Measurements from ENCODE around the gene MPP7. TPM values are rescaled to one million over a fixed set of nuclear protein-coding genes. Genes with fewer than 3 reads are reported as not detected.

MPP7 gene
- total RNA-seq, 4 donors from 2014 or later: 3.8 to 10.7 (median 6.4) TPM

GRCh38 chr10:28302012-28302637 lies 739 bp downstream of the MPP7 start:
- Histone ChIP-seq H3K27ac (peak overlapping the region; percentile 81 to 95 (median 91)), H3K4me3 (peak overlapping the region; percentile 71 to 87 (median 82)), H3K36me3 (no peaks in the 10 kb centered on the region), H3K9me3 (no peaks in the 10 kb centered on the region), H3K4me1 (peaks cover 16 to 23% of the 10 kb centered on the region in 2 donors), H3K27me3 (no peaks in the 10 kb centered on the region)
- DNase-seq (peak in 1 of 2 donors; percentile 28), ATAC-seq (peak; percentile 9 to 22)
- TF ChIP-seq POLR2A (IDR thresholded peaks at IDR 0.05) (no peak), CTCF (IDR thresholded peaks at IDR 0.05 in 4 of 5, conservative IDR thresholded peaks at IDR 0.05 in 1 of 5) (no peak)
- intact Hi-C loops (cut with DNase I; ENCODE audit: low total_unique reads): loop anchor here (1.0 to 2.0 kb wide), 2 partner anchors 51 to 79 kb away; no protein-coding TSS in a partner anchor
- in situ Hi-C loops (cut with MboI; ENCODE audit: low sequenced_read_pairs in 4 of 4): loop anchor here in 1 of 4 donors (10.0 kb wide), 1 partner anchor 83 kb away; no protein-coding TSS in a partner anchor

GRCh38 chr10:28300027-28300426 lies 2.8 kb downstream of the MPP7 start:
- no peak overlapping the region for H3K27ac ChIP-seq
- ATAC-seq (no peak), DNase-seq (no peak)
- no peaks in the 10 kb centered on the region for H3K9me3 ChIP-seq
- no peak for TF ChIP-seq POLR2A (IDR thresholded peaks at IDR 0.05)
- no peak for TF ChIP-seq CTCF (IDR thresholded peaks at IDR 0.05 in 4 of 5, conservative IDR thresholded peaks at IDR 0.05 in 1 of 5)
- in situ Hi-C loops (cut with MboI; ENCODE audit: low sequenced_read_pairs in 4 of 4) (loop anchor here in 1 of 4 donors (10.0 kb wide), 1 partner anchor 85 kb away; no protein-coding TSS in a partner anchor), intact Hi-C loops (cut with DNase I; ENCODE audit: low total_unique reads) (no loop called here)
- peaks cover 26 to 35% of the 10 kb centered on the region in 2 donors for H3K4me1 ChIP-seq
- H3K27me3 ChIP-seq: no peaks in the 10 kb centered on the region
- H3K4me3 ChIP-seq: no peak overlapping the region
- no peaks in the 10 kb centered on the region for H3K36me3 ChIP-seq

- intact Hi-C loops (cut with DNase I; ENCODE audit: low total_unique reads): no loop called here
- peaks cover 20 to 36% of the 10 kb centered on the region in 2 donors for H3K4me1 ChIP-seq
- H3K27me3 ChIP-seq: no peaks in the 10 kb centered on the region
- DNase-seq (no peak), ATAC-seq (no peak)
- TF ChIP-seq CTCF (IDR thresholded peaks at IDR 0.05 in 4 of 5, conservative IDR thresholded peaks at IDR 0.05 in 1 of 5) (no peak), POLR2A (IDR thresholded peaks at IDR 0.05) (no peak)
- H3K9me3 ChIP-seq: no peaks in the 10 kb centered on the region
- H3K36me3 ChIP-seq: no peaks in the 10 kb centered on the region
- no peak overlapping the region for H3K4me3 ChIP-seq
- in situ Hi-C loops (cut with MboI; ENCODE audit: low sequenced_read_pairs in 4 of 4): no loop called here
- no peak overlapping the region for H3K27ac ChIP-seq
These were observed 3.9 kb downstream of the MPP7 start for GRCh38 chr10:28298951-28299350.

- in situ Hi-C loops (cut with MboI; ENCODE audit: low sequenced_read_pairs in 4 of 4): no loop called here
- no peak for ATAC-seq
- Histone ChIP-seq H3K36me3 (no peaks in the 10 kb centered on the region), H3K27me3 (no peaks in the 10 kb centered on the region), H3K4me1 (peaks cover 3 to 30% of the 10 kb centered on the region in 2 donors), H3K9me3 (no peaks in the 10 kb centered on the region), H3K4me3 (no peak overlapping the region), H3K27ac (peak overlapping the region in 1 of 4 donors; percentile 6)
- DNase-seq: no peak
- TF ChIP-seq CTCF (IDR thresholded peaks at IDR 0.05 in 4 of 5, conservative IDR thresholded peaks at IDR 0.05 in 1 of 5) (no peak), POLR2A (IDR thresholded peaks at IDR 0.05) (no peak)
- intact Hi-C loops (cut with DNase I; ENCODE audit: low total_unique reads): no loop called here
These were observed 6.8 kb downstream of the MPP7 start for GRCh38 chr10:28296023-28296422.

All from gastrocnemius medialis (tissue), 4 donors.